ENCODE results near the gene SPP1. TPM values are rescaled to one million over a fixed set of nuclear protein-coding genes. Genes with fewer than 3 reads are reported as not detected.
A peak's percentile ranks its signal among the peaks of the same experiment; 100 is the strongest.

Gene SPP1
- total RNA-seq, 1 donor from 2014 or later, result not detected

GRCh38 chr4:88012647-88013046, 37.1 kb downstream of the SPP1 start:
- DNase-seq (ENCODE audit: low read depth), result no peak
- Histone ChIP-seq H3K27me3 (ENCODE audit: control insufficient read depth, insufficient read depth, low read length) (no peaks in the 10 kb centered on the region), H3K36me3 (ENCODE audit: control insufficient read depth, insufficient read depth, low read length) (no peaks in the 10 kb centered on the region), H3K4me3 (ENCODE audit: low read depth, low read length) (no peak overlapping the region)
- no peak for FAIRE-seq
- TF ChIP-seq CTCF (IDR thresholded peaks at IDR 0.05; ENCODE audit: insufficient read depth, low read length, severe bottlenecking), result no peak

GRCh38 chr4:88014386-88014905, 38.9 kb downstream of the SPP1 start:
- DNase-seq (ENCODE audit: low read depth) (no peak), FAIRE-seq (no peak)
- TF ChIP-seq CTCF (IDR thresholded peaks at IDR 0.05; ENCODE audit: insufficient read depth, low read length, severe bottlenecking), result no peak

GRCh38 chr4:88015659-88016295, 40.3 kb downstream of the SPP1 start:
- FAIRE-seq, result no peak

More at GRCh38 chr4:88014386-88014905, 38.9 kb downstream of the SPP1 start:
- Histone ChIP-seq H3K36me3 (ENCODE audit: control insufficient read depth, insufficient read depth, low read length) (no peaks in the 10 kb centered on the region), H3K4me3 (ENCODE audit: low read depth, low read length) (no peak overlapping the region), H3K27me3 (ENCODE audit: control insufficient read depth, insufficient read depth, low read length) (no peaks in the 10 kb centered on the region)

GRCh38 chr4:88017516-88018297, 42.2 kb downstream of the SPP1 start:
- Histone ChIP-seq H3K27me3 (ENCODE audit: control insufficient read depth, insufficient read depth, low read length) (no peaks in the 10 kb centered on the region), H3K36me3 (ENCODE audit: control insufficient read depth, insufficient read depth, low read length) (peaks cover 3% of the 10 kb centered on the region), H3K4me3 (ENCODE audit: low read depth, low read length) (no peak overlapping the region)
- FAIRE-seq (no peak), DNase-seq (ENCODE audit: low read depth) (peak; percentile 86)
- TF ChIP-seq CTCF (IDR thresholded peaks at IDR 0.05; ENCODE audit: insufficient read depth, low read length, severe bottlenecking), result no peak

More at GRCh38 chr4:88015659-88016295, 40.3 kb downstream of the SPP1 start:
- Histone ChIP-seq H3K36me3 (ENCODE audit: control insufficient read depth, insufficient read depth, low read length) (peaks cover 2% of the 10 kb centered on the region), H3K27me3 (ENCODE audit: control insufficient read depth, insufficient read depth, low read length) (no peaks in the 10 kb centered on the region), H3K4me3 (ENCODE audit: low read depth, low read length) (no peak overlapping the region)
- no peak for DNase-seq (ENCODE audit: low read depth)
- no peak for TF ChIP-seq CTCF (IDR thresholded peaks at IDR 0.05; ENCODE audit: insufficient read depth, low read length, severe bottlenecking)

- FAIRE-seq (no peak), DNase-seq (ENCODE audit: low read depth) (no peak)
- no peak overlapping the region for H3K4me3 ChIP-seq (ENCODE audit: low read depth, low read length)
- H3K36me3 ChIP-seq (ENCODE audit: control insufficient read depth, insufficient read depth, low read length), result peaks cover 3% of the 10 kb centered on the region
- no peaks in the 10 kb centered on the region for H3K27me3 ChIP-seq (ENCODE audit: control insufficient read depth, insufficient read depth, low read length)
- TF ChIP-seq CTCF (IDR thresholded peaks at IDR 0.05; ENCODE audit: insufficient read depth, low read length, severe bottlenecking), result no peak
Measured at GRCh38 chr4:88018466-88018865, 43.0 kb downstream of the SPP1 start.

Data from bronchial epithelial cell (primary cell).